GM23338 (cell line): ENCODE data around the gene AGAP1. TPM values are rescaled to one million over a fixed set of nuclear protein-coding genes. Genes with fewer than 3 reads are reported as not detected.

Source experiments
- ATAC-seq: fragments of 200-7000 bp; cut with Tn5 transposase; 3 replicates; pipeline ENCODE4 v1.9.1; 2020
- DNase-seq: peaks from one replicate; pipeline ENCODE4 v3.0.0-alpha.2; 2015; ENCODE audit warnings: low spot score
- H2AFZ ChIP-seq: fragments of 200-600 bp; sonication (generic); 2 replicates; pipeline ENCODE4 v1.8.0; 2016; ENCODE audit warnings: antibody characterized with exemption, mild to moderate bottlenecking, moderate library complexity
- H3F3A ChIP-seq: fragments of 200-600 bp; sonication (generic); replicated peaks from 2 replicates; pipeline ENCODE4 v1.8.0; 2017; ENCODE audit warnings: antibody characterized with exemption, mixed run types, low read depth
- H3K27ac ChIP-seq: fragments of 200-600 bp; sonication (generic); 2 replicates; pipeline ENCODE4 v1.6.1; 2016; ENCODE audit warnings: low read depth
- H3K27me3 ChIP-seq: fragments of 200-600 bp; sonication (generic); 2 replicates; pipeline ENCODE4 v1.8.0; 2016; ENCODE audit warnings: mild to moderate bottlenecking, mixed run types, moderate library complexity; ENCODE audit not compliant: insufficient read depth
- H3K36me3 ChIP-seq: fragments of 200-600 bp; sonication (generic); 2 replicates; pipeline ENCODE4 v1.8.0; 2016; ENCODE audit warnings: mild to moderate bottlenecking; ENCODE audit not compliant: insufficient read depth
- H3K4me1 ChIP-seq: fragments of 200-600 bp; sonication (generic); 2 replicates; pipeline ENCODE4 v1.8.0; 2016; ENCODE audit warnings: mild to moderate bottlenecking, moderate library complexity; ENCODE audit not compliant: insufficient read depth
- H3K4me2 ChIP-seq: fragments of 200-600 bp; sonication (generic); 2 replicates; pipeline ENCODE4 v1.7.1; 2017; ENCODE audit warnings: mixed run types
- H3K4me3 ChIP-seq: fragments of 200-600 bp; sonication (generic); 2 replicates; pipeline ENCODE4 v1.6.1; 2016; ENCODE audit warnings: mixed run types
- H3K79me2 ChIP-seq: fragments of 200-600 bp; sonication (generic); replicated peaks from 2 replicates; pipeline ENCODE4 v1.8.0; 2017; ENCODE audit warnings: mild to moderate bottlenecking; ENCODE audit not compliant: insufficient read depth
- H3K9me2 ChIP-seq: fragments of 200-600 bp; sonication (generic); 2 replicates; pipeline ENCODE4 v1.8.0; 2017; ENCODE audit not compliant: insufficient read depth
- H4K20me1 ChIP-seq: fragments of 200-600 bp; sonication (generic); replicated peaks from 2 replicates; pipeline ENCODE4 v1.8.0; 2017; ENCODE audit warnings: mild to moderate bottlenecking; ENCODE audit not compliant: insufficient read depth
- H3K27ac Mint-ChIP-seq: 2 replicates; pipeline ENCODE4 v1.8.0; 2020; ENCODE audit warnings: inconsistent platforms, mild to moderate bottlenecking, moderate library complexity, mixed read lengths
- H3K27me3 Mint-ChIP-seq: 3 replicates; pipeline ENCODE4 v1.8.0; 2022; ENCODE audit warnings: low read depth, mild to moderate bottlenecking, moderate library complexity, mixed read lengths, inconsistent platforms; ENCODE audit not compliant: insufficient read depth, poor library complexity
- H3K36me3 Mint-ChIP-seq: 3 replicates; pipeline ENCODE4 v1.8.0; 2021; ENCODE audit warnings: low read depth, mild to moderate bottlenecking, inconsistent platforms, moderate library complexity, mixed read lengths
- H3K4me1 Mint-ChIP-seq: 3 replicates; pipeline ENCODE4 v1.8.0; 2020; ENCODE audit warnings: mild to moderate bottlenecking, inconsistent platforms, mixed read lengths
- H3K4me3 Mint-ChIP-seq: 3 replicates; pipeline ENCODE4 v1.8.0; 2021; ENCODE audit warnings: moderate library complexity, mild to moderate bottlenecking, inconsistent platforms, mixed read lengths
- H3K9me3 Mint-ChIP-seq: 3 replicates; pipeline ENCODE4 v1.8.0; 2020; ENCODE audit warnings: moderate library complexity, mild to moderate bottlenecking, inconsistent platforms, mixed read lengths
- CREB1 ChIP-seq: fragments of 250-450 bp; sonication (Bioruptor Pico); IDR thresholded peaks from 2 replicates; pipeline ENCODE4 v1.5.0; 2020; ENCODE audit warnings: low read depth, mild to moderate bottlenecking, moderate library complexity
- ETS1 ChIP-seq: IDR thresholded peaks from 2 replicates; pipeline ENCODE4 v1.6.1; 2016; ENCODE audit warnings: antibody characterized with exemption
- JUNB ChIP-seq: IDR thresholded peaks from one replicate; pipeline ENCODE4 v1.6.1; 2016; ENCODE audit warnings: antibody characterized with exemption; ENCODE audit not compliant: unreplicated experiment
- POLR2AphosphoS5 ChIP-seq: IDR thresholded peaks from 2 replicates; pipeline ENCODE4 v1.6.1; 2016; ENCODE audit warnings: antibody characterized with exemption, low read depth
- STAT1 ChIP-seq: IDR thresholded peaks from one replicate; pipeline ENCODE4 v1.6.1; 2016; ENCODE audit warnings: antibody characterized with exemption; ENCODE audit not compliant: unreplicated experiment
- ZNF114 ChIP-seq: fragments of 250-450 bp; sonication (Bioruptor Pico); IDR thresholded peaks from 2 replicates; pipeline ENCODE4 v1.5.0; 2020; ENCODE audit warnings: mild to moderate bottlenecking, moderate library complexity
- ZNF331 ChIP-seq: fragments of 250-450 bp; sonication (Bioruptor Pico); IDR thresholded peaks from 2 replicates; pipeline ENCODE4 v1.5.0; 2020; ENCODE audit warnings: low read depth, mild to moderate bottlenecking, moderate library complexity
- polyA plus RNA-seq: library from polyadenylated mRNA; unstranded; fragments of >200 nt; fragmentation: Nextera tagmentation; extraction: Ambion mirVana; gene quantifications from 2 replicates; pipeline ENCODE4 v1.2.1, GENCODE V29; 2016
- total RNA-seq: library from RNA; depleted of rRNA; stranded (reverse); fragments of >200 nt; shearing (Covaris generic); gene quantifications from 2 replicates; pipeline ENCODE4 v1.2.3, GENCODE V29; 2014
- TF ChIP-seq, protein P1 (sequence below), 2 experiments: fragments of 200-600 bp in 1 of 2; sonication (generic) in 1 of 2; conservative IDR thresholded peaks; 2 replicates each; pipeline versions ENCODE4 v1.5.1 to v1.6.1; 2016 to 2017; ENCODE audit warnings: antibody characterized with exemption in 2 of 2, low read depth in 2 of 2, mild to moderate bottlenecking in 2 of 2, moderate library complexity in 1 of 2
- TF ChIP-seq, protein P2 (sequence below): IDR thresholded peaks from one replicate; pipeline ENCODE4 v1.6.1; 2018; ENCODE audit warnings: antibody characterized with exemption; ENCODE audit not compliant: unreplicated experiment
- TF ChIP-seq, protein P3 (sequence below): fragments of 250-450 bp; sonication (Bioruptor Pico); IDR thresholded peaks from 2 replicates; pipeline ENCODE4 v1.5.0; 2020; ENCODE audit warnings: mild to moderate bottlenecking, moderate library complexity

Gene AGAP1
- total and polyA plus RNA-seq, 2 experiments from 2014 or later = 13.3 to 27.9 TPM

DNA sequence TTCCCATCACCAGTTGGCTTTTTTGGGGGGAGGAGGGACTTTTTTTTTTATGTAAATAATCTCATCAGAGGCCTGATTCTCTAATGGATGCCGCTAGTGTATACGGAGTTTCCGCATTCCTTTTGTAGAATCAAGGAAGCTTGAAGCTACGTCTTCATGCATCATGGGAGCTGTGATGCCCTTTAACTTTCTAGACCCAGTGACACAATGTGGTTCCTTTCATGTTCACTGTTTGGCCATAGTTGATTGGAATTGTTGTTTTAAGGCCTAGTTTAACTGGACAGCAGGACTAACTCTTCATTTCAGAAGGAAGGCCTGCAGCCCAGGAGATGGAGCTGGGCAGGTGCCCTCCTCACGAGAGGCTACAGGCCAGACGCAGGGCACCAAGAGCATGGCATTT is 287.9 kb downstream of the AGAP1 start:
- Mint-ChIP-seq H3K4me3 (no peak overlapping the region), H3K27ac (no peak overlapping the region), H3K9me3 (no peaks in the 10 kb centered on the region), H3K27me3 (peaks cover 2% of the 10 kb centered on the region), H3K4me1 (peaks cover 7% of the 10 kb centered on the region; the same call in 2 of the 3 replicates), H3K36me3 (no peaks in the 10 kb centered on the region)
- no peak overlapping the region for H2AFZ ChIP-seq
- H3K4me2 ChIP-seq = no peak overlapping the region
- ATAC-seq (no peak), DNase-seq (no peak)
- no peaks in the 10 kb centered on the region for H3K36me3 ChIP-seq
- no peaks in the 10 kb centered on the region for H3F3A ChIP-seq
- no peak overlapping the region for H3K4me3 ChIP-seq
- H3K27ac ChIP-seq = no peak overlapping the region
- no peaks in the 10 kb centered on the region for H3K9me2 ChIP-seq
- H3K27me3 ChIP-seq = no peaks in the 10 kb centered on the region
- TF ChIP-seq ZNF114 (CRISPR knock-in tag) (no peak), ETS1 (no peak), ZNF331 (CRISPR knock-in tag) (no peak), STAT1 (no peak), CREB1 (no peak), POLR2AphosphoS5 (no peak), JUNB (no peak)
- TF ChIP-seq, protein P1, sequence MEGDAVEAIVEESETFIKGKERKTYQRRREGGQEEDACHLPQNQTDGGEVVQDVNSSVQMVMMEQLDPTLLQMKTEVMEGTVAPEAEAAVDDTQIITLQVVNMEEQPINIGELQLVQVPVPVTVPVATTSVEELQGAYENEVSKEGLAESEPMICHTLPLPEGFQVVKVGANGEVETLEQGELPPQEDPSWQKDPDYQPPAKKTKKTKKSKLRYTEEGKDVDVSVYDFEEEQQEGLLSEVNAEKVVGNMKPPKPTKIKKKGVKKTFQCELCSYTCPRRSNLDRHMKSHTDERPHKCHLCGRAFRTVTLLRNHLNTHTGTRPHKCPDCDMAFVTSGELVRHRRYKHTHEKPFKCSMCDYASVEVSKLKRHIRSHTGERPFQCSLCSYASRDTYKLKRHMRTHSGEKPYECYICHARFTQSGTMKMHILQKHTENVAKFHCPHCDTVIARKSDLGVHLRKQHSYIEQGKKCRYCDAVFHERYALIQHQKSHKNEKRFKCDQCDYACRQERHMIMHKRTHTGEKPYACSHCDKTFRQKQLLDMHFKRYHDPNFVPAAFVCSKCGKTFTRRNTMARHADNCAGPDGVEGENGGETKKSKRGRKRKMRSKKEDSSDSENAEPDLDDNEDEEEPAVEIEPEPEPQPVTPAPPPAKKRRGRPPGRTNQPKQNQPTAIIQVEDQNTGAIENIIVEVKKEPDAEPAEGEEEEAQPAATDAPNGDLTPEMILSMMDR (conservative IDR thresholded peaks at IDR 0.05; ENCODE audit: low read depth in 2 of 2) = no peak
- TF ChIP-seq, protein P2, sequence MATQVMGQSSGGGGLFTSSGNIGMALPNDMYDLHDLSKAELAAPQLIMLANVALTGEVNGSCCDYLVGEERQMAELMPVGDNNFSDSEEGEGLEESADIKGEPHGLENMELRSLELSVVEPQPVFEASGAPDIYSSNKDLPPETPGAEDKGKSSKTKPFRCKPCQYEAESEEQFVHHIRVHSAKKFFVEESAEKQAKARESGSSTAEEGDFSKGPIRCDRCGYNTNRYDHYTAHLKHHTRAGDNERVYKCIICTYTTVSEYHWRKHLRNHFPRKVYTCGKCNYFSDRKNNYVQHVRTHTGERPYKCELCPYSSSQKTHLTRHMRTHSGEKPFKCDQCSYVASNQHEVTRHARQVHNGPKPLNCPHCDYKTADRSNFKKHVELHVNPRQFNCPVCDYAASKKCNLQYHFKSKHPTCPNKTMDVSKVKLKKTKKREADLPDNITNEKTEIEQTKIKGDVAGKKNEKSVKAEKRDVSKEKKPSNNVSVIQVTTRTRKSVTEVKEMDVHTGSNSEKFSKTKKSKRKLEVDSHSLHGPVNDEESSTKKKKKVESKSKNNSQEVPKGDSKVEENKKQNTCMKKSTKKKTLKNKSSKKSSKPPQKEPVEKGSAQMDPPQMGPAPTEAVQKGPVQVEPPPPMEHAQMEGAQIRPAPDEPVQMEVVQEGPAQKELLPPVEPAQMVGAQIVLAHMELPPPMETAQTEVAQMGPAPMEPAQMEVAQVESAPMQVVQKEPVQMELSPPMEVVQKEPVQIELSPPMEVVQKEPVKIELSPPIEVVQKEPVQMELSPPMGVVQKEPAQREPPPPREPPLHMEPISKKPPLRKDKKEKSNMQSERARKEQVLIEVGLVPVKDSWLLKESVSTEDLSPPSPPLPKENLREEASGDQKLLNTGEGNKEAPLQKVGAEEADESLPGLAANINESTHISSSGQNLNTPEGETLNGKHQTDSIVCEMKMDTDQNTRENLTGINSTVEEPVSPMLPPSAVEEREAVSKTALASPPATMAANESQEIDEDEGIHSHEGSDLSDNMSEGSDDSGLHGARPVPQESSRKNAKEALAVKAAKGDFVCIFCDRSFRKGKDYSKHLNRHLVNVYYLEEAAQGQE = no peak
- TF ChIP-seq, protein P3, sequence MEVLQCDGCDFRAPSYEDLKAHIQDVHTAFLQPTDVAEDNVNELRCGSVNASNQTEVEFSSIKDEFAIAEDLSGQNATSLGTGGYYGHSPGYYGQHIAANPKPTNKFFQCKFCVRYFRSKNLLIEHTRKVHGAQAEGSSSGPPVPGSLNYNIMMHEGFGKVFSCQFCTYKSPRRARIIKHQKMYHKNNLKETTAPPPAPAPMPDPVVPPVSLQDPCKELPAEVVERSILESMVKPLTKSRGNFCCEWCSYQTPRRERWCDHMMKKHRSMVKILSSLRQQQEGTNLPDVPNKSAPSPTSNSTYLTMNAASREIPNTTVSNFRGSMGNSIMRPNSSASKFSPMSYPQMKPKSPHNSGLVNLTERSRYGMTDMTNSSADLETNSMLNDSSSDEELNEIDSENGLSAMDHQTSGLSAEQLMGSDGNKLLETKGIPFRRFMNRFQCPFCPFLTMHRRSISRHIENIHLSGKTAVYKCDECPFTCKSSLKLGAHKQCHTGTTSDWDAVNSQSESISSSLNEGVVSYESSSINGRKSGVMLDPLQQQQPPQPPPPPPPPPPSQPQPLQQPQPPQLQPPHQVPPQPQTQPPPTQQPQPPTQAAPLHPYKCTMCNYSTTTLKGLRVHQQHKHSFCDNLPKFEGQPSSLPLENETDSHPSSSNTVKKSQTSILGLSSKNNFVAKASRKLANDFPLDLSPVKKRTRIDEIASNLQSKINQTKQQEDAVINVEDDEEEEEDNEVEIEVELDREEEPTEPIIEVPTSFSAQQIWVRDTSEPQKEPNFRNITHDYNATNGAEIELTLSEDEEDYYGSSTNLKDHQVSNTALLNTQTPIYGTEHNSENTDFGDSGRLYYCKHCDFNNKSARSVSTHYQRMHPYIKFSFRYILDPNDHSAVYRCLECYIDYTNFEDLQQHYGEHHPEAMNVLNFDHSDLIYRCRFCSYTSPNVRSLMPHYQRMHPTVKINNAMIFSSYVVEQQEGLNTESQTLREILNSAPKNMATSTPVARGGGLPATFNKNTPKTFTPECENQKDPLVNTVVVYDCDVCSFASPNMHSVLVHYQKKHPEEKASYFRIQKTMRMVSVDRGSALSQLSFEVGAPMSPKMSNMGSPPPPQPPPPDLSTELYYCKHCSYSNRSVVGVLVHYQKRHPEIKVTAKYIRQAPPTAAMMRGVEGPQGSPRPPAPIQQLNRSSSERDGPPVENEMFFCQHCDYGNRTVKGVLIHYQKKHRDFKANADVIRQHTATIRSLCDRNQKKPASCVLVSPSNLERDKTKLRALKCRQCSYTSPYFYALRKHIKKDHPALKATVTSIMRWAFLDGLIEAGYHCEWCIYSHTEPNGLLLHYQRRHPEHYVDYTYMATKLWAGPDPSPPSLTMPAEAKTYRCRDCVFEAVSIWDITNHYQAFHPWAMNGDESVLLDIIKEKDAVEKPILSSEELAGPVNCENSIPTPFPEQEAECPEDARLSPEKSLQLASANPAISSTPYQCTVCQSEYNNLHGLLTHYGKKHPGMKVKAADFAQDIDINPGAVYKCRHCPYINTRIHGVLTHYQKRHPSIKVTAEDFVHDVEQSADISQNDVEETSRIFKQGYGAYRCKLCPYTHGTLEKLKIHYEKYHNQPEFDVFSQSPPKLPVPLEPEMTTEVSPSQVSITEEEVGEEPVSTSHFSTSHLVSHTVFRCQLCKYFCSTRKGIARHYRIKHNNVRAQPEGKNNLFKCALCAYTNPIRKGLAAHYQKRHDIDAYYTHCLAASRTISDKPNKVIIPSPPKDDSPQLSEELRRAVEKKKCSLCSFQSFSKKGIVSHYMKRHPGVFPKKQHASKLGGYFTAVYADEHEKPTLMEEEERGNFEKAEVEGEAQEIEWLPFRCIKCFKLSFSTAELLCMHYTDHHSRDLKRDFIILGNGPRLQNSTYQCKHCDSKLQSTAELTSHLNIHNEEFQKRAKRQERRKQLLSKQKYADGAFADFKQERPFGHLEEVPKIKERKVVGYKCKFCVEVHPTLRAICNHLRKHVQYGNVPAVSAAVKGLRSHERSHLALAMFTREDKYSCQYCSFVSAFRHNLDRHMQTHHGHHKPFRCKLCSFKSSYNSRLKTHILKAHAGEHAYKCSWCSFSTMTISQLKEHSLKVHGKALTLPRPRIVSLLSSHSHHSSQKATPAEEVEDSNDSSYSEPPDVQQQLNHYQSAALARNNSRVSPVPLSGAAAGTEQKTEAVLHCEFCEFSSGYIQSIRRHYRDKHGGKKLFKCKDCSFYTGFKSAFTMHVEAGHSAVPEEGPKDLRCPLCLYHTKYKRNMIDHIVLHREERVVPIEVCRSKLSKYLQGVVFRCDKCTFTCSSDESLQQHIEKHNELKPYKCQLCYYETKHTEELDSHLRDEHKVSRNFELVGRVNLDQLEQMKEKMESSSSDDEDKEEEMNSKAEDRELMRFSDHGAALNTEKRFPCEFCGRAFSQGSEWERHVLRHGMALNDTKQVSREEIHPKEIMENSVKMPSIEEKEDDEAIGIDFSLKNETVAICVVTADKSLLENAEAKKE (CRISPR knock-in tag) = no peak
- H3K4me1 ChIP-seq = no peaks in the 10 kb centered on the region
- H3K79me2 ChIP-seq = no peaks in the 10 kb centered on the region
- no peaks in the 10 kb centered on the region for H4K20me1 ChIP-seq
